ENCODE data around the gene SRRM5.

- TF ChIP-seq CTCF (IDR thresholded peaks at IDR 0.05), result no peak
- TF ChIP-seq POLR2A (IDR thresholded peaks at IDR 0.05), result no peak
- peak; percentile 84 for TF ChIP-seq POLR2AphosphoS5 (IDR thresholded peaks at IDR 0.05)
These were observed 5.2 kb upstream of the SRRM5 start for GRCh38 chr19:43606569-43607229.
